ENCODE data around the gene TLCD3B.

DNA sequence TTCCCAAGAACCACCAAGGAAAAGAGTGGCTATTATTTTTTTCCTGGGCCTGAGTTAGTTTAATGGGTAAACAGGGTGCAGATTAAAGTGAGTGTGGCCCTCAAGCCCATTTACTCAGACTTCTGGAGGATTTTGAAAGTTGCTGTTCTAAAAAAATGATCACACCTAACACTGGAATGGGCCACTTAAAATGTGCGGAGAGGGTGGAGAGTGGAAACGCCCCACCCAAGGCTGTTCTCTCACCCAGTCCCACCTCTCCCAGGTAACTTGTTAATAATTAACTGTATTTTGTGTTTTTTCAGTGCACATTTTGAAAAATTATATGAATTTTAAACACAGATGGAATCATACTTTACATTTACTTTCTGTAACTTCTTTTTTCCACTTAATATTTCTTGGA, 41.0 kb downstream of the TLCD3B start:
- TF ChIP-seq, protein P1, sequence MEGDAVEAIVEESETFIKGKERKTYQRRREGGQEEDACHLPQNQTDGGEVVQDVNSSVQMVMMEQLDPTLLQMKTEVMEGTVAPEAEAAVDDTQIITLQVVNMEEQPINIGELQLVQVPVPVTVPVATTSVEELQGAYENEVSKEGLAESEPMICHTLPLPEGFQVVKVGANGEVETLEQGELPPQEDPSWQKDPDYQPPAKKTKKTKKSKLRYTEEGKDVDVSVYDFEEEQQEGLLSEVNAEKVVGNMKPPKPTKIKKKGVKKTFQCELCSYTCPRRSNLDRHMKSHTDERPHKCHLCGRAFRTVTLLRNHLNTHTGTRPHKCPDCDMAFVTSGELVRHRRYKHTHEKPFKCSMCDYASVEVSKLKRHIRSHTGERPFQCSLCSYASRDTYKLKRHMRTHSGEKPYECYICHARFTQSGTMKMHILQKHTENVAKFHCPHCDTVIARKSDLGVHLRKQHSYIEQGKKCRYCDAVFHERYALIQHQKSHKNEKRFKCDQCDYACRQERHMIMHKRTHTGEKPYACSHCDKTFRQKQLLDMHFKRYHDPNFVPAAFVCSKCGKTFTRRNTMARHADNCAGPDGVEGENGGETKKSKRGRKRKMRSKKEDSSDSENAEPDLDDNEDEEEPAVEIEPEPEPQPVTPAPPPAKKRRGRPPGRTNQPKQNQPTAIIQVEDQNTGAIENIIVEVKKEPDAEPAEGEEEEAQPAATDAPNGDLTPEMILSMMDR (conservative IDR thresholded peaks at IDR 0.05; ENCODE audit: low read depth, low read length) = no peak
- no peak for TF ChIP-seq EZH2 (IDR thresholded peaks at IDR 0.05; ENCODE audit: low read length, unreplicated experiment)
- TF ChIP-seq EZH2phosphoT487 (IDR thresholded peaks at IDR 0.05; ENCODE audit: borderline replicate concordance, low read length) = no peak

All from PC-3 (cell line).